HCEC 1CT (cell line): Measurements from ENCODE around the gene NAGS.
"Not testable (repeated sequence)": the region's sequence is repeated elsewhere in the genome, so short reads cannot be mapped to it uniquely, and the experiment has no call there.

Experiments used
- DNase-seq: peaks from one replicate; pipeline ENCODE4 v3.0.0-alpha.2; 2017

Gene NAGS, protein sequence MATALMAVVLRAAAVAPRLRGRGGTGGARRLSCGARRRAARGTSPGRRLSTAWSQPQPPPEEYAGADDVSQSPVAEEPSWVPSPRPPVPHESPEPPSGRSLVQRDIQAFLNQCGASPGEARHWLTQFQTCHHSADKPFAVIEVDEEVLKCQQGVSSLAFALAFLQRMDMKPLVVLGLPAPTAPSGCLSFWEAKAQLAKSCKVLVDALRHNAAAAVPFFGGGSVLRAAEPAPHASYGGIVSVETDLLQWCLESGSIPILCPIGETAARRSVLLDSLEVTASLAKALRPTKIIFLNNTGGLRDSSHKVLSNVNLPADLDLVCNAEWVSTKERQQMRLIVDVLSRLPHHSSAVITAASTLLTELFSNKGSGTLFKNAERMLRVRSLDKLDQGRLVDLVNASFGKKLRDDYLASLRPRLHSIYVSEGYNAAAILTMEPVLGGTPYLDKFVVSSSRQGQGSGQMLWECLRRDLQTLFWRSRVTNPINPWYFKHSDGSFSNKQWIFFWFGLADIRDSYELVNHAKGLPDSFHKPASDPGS

GRCh38 chr17:44004077-44004760, at the start of gene NAGS:
Gene NAGS, plus strand, starts transcription at chr17:44004622. Its CDS starts 42 bp downstream, at chr17:44004664.
- peak; percentile 41 for DNase-seq

DNA sequence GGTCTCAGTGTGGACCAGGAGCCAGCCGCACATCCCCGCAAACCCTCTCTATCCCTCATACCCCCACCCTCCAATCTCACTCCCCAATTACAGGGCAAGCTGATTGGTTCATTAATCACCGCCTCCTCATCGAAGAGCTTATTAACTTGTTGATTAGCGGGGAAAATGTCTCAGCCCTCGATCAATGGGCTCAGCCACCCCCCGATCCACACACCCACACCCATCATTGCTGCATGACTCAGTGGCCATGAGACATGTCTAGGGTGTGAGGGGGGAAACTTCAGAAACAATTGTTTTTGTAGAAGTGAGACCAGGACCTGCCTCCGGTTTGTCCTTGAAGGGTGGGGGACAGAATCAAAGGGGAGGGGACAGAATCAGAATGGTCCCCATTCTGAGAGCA, 48.2 kb upstream of the NAGS start:
- no peak for DNase-seq

GRCh38 chr17:43958748-43959352, 45.6 kb upstream of the NAGS start:
- DNase-seq, result peak; percentile 77

- not testable (repeated sequence) for DNase-seq
Observed at GRCh38 chr17:43961292-43961691, 43.1 kb upstream of the NAGS start.

GRCh38 chr17:43961954-43962353, 42.5 kb upstream of the NAGS start:
- DNase-seq, result no peak

DNA sequence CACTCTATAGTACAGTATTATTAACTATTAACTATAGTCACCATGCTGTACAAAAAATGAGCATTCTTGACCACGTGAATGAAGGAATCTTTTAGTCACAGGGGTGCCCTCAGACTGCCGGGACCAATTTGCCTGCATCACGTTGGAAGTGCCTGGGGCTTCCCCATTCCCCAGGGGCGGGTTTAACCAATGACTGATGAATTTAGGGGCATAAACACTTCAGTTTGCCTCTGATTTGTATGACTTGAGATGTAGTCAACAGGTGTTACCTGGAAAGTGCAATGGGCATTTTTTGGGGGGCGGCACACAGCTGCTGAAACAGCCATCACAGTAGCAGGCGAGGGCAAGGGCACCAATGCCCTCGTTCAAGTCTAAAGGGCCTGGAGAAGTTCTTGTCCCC, 41.9 kb upstream of the NAGS start:
- DNase-seq, result no peak

DNA sequence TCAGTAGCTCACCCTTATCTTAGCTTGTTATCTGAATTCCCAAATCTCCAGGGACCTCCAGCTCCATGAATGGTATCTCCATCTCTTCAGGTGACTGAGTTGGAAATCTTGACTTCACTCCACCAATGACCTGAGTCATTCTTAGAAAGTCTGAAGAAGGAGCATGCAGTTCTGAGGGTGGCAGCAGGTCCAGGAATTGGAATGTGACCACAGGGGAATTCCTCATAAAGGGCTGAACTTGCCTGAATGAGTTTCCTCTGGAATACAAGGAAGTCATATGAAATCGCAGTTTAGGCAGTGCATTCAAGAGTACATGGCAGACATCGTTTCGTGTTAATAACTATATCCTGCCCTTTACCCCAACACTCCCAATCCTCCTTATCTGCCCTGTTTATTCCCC, 38.1 kb upstream of the NAGS start:
- no peak for DNase-seq

DNA sequence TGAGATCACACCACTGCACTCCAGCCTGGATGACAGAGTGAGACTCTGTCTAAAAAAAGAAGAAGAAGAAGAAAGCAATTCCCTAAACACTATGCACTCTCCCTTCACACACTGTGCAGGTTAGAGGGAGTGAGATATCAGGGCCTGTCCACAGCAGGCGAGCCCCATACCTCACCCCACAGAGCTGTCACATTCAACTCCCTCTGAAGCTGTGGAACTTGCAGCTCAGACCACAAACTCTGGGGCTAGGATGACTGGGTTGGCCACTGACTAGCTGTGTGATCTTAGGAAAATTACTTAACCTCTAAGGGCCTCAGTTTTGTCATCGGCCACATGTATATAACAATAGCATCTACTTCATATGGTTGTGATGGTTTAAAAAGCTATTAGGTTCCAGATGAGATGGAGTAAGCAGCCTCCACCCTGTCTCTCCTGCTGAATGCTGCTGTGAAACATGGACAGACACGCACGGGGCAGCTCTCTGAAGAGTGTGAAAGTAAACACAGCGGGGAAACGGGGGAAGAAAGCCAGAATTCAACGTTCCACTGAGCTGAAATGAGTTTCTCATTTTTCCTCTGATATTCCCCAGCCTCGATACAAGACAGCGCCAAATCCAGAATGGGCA, 37.1 kb upstream of the NAGS start:
- DNase-seq, result no peak

GRCh38 chr17:43970366-43970765, 34.1 kb upstream of the NAGS start:
- no peak for DNase-seq

GRCh38 chr17:43971436-43971835, 33.0 kb upstream of the NAGS start:
- not testable (repeated sequence) for DNase-seq

- not testable (repeated sequence) for DNase-seq
Observed at GRCh38 chr17:43972444-43973212, 31.8 kb upstream of the NAGS start.

DNA sequence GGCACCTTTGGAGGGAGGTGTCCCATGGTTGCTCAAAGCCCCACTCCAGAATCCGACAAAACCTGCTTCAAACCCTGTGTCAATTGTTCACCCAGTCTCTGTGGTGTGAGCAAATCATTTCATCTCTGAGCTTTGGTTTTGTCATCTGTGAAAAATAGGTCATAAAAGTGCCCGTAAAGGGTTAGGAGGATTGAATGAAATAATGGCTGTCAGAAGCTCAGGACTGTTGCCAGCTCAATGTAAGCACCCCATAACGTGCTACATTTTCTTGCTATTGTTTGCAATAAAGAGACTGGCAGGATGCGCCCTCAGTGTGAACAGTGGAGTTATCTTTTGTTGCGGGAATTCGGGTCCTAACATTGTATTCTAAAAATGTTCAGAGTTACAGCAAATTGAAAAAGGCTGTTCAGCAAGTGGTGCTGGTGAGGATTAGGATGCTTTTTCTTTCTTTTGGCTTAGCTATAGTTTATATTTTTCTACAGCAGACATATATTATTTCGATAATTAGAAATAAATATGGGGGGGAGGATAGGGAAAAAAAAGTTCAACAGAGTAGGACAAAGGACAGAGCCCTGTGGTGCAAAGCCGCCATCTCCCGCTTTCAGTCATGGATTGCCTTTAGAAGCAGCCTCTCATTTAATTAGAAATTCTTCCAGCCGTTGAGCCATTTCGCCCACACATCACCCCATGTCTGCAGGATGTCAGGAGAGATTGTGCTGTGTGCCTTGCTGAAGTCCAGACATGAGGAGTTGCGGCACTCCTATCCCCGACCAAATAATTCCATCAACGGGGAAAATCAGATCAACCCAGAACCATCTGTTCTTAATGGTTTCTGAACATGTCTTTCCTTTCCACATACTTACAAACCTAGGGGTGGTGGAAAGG, 29.8 kb upstream of the NAGS start:
- DNase-seq, result no peak

DNA sequence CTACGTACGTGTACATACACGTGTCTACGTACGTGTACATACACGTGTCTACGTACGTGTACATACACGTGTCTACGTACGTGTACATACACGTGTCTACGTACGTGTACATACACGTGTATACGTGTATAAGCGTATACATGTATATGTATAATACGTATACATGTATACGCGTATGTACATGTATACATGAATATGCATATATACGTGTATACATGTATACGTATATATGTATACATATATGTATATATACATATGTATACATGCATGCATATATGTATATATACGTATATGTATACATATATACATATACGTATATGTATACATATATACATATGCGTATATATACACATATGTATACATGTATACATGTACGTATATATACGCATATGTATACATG, 28.5 kb upstream of the NAGS start:
- DNase-seq, result no peak

DNA sequence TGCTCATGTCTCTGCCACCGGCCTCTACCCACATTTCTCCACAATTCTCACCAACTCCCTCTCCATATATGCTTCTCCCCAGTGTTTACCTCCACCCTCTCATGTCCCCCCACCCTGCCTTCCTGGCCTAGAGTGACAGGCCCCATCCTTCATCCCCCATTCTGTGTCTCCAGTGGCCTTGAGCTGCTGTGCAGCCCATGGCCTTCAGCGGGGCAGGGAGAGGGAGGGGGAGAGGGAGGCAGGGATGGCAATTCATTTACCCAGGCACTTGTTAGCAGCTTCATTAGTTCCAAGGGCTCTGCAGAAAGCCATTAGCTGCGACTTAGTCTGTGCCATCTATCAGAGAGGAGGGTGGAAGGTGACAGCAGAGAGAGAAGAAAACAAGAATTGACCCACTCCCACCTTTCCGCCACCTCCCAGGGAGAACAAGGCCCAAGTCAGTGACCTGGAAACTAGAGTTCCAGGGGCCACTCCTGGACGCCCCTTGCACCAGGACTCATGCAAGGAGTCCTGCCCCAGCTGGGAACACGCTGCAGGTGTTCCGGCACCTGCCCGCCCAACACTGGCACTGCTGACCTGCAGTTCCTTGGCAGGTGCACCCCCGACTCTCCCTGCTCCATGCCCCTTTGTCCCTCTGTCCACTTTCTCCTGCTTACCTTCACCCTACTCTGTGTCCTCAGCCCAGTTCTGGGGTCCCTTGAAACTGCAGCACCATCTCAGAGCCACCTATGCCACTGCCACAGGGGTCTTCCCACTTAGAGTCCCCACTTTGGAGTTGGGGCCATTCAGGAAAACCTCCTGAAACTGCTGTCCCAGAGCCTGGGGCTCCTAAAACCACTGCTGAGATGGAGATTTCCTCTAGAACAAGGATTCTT, 27.2 kb upstream of the NAGS start:
- no peak for DNase-seq

DNA sequence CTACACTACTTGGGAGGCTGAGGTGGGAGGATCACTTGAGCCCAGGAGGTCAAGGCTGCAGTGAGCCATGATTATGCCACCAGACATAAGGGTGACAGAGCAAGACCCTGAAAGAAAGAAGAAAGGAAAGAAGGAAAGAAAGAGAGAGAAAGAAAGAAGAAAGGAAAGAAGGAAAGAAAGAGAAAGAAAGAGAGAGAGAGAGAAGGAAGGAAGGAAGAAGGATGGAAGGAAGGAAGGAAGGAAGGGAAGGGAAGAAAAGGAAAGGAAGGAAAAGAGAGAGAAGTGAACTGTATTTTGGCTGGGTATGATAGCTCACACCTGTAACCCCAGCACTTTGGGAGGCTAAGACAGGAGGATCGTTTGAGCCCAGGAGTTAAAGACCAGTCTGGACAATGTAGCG, 26.3 kb upstream of the NAGS start:
- DNase-seq, result no peak

- DNase-seq, result no peak
Observed at GRCh38 chr17:43979011-43979410, 25.4 kb upstream of the NAGS start.

DNA sequence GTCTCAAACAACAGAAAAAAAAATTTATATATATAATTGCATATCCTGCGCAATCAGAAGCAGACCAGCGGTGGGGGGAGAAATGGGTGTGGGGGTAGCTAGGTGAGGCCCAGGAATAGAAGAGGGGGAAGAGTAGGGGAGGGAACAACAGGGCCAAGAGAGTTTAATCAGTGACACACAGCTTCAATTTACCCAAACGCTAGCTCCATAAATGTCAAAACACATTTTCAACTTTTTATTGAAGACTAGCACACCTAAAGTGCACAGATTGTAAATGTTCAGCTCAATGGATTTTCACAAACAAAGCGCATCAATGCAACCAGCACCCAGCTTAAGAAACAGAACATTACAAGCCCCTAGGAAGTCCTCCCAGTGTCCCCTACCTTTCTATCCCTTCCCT, 24.8 kb upstream of the NAGS start:
- DNase-seq, result no peak

DNA sequence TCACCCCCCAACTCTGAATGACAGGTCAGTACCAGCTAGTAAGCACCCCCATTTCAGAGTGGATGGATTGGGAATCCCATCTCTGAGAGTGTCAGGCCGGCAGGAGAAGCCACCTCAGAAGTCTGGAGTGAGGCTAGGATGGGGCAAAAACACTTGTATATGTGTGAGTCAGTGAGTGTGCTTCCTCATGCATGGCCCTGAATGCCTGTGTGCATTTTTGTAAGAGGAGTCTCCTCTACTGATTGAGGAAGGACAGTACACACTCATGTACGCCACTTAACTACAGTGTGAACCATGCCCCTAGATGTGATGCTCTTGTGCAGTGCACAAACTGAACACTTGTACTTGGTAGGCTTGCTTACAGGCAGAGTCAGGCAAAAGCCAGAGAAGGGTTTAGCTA, 22.3 kb upstream of the NAGS start:
- no peak for DNase-seq

DNA sequence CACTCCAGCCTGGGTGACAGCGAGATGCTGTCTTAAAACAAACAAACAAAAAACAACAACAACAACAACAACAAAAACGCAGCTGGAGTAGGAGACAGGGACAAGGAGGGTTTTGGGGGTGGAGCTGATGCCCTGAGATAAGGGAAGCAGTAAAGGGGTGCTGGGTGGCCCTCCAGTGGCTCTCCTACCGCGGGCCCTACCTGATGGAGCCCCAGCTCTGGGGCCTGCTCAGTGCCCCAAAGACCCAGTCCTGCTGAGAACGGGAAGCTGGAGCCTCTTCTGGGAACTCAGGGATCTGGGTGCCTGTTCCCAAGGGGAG, 21.3 kb upstream of the NAGS start:
- DNase-seq, result no peak
